H1 (cell line): ENCODE data around the gene SOWAHD. TPM values are rescaled to one million over a fixed set of nuclear protein-coding genes. Genes with fewer than 3 reads are reported as not detected.

Experiments
- CTBP2 ChIP-seq: IDR thresholded peaks from 2 replicates; pipeline ENCODE4 v1.7.0; 2011; ENCODE audit warnings: borderline replicate concordance, mild to moderate bottlenecking, moderate library complexity, mixed read lengths, low read length; ENCODE audit not compliant: insufficient read depth, insufficient read length
- EP300 ChIP-seq, 2 experiments: IDR thresholded peaks; 1 replicate in 1 of 2; 2 replicates in 1 of 2; pipeline ENCODE4 v1.6.1; 2011 to 2012; ENCODE audit warnings: low read depth in 2 of 2, low read length in 2 of 2, mild to moderate bottlenecking in 2 of 2, borderline replicate concordance in 1 of 2, inconsistent platforms in 1 of 2, moderate library complexity in 1 of 2
- HDAC2 ChIP-seq, 2 experiments: fragments of 300-600 bp in 1 of 2; sonication (generic) in 1 of 2; IDR thresholded peaks; 2 replicates each; pipeline ENCODE4 v1.6.1; 2011 to 2012; ENCODE audit warnings: low read depth in 2 of 2, low read length in 2 of 2, mild to moderate bottlenecking in 2 of 2, moderate library complexity in 2 of 2, borderline replicate concordance in 1 of 2, inconsistent platforms in 1 of 2
- KDM1A ChIP-seq: fragments of 200-600, 300-600 bp; sonication (generic); IDR thresholded peaks from 2 replicates; pipeline ENCODE4 v1.7.1; 2016; ENCODE audit warnings: mild to moderate bottlenecking, low read length, borderline replicate concordance
- KDM5A ChIP-seq: fragments of 200-600 bp; IDR thresholded peaks from 2 replicates; pipeline ENCODE4 v1.7.1; 2012; ENCODE audit warnings: mild to moderate bottlenecking, low read length, inconsistent platforms, mixed read lengths
- polyA plus RNA-seq, 7 experiments: library from polyadenylated mRNA; depleted of rRNA in 3 of 7; stranded (reverse) in 5 of 7; unstranded in 2 of 7; fragments of >200 nt in 5 of 7; fragments of 200-250 nt in 2 of 7; gene quantifications; 1 replicate in 5 of 7; 2 replicates in 1 of 7; 4 replicates in 1 of 7; pipeline versions ENCODE4 v1.2.1 to v1.2.3, GENCODE V29; 2011 to 2013; ENCODE audit warnings: missing spikeins in 2 of 7, mixed read lengths in 2 of 7
- total RNA-seq: library from RNA; stranded (reverse); fragmentation: NEBNext Ultra II Directional; extraction: Animal tissue kit (Norgen Biotek cat#: 25700); gene quantifications from 2 replicates; pipeline ENCODE4 v1.2.1, GENCODE V29; 2021
- TF ChIP-seq, protein P1 (sequence below): IDR thresholded peaks from 2 replicates; pipeline ENCODE4 v1.6.1; 2012; ENCODE audit warnings: inconsistent platforms
- TF ChIP-seq, protein P2 (sequence below): fragments of 300-600 bp; sonication (generic); IDR thresholded peaks from 2 replicates; pipeline ENCODE4 v1.7.1; 2012; ENCODE audit warnings: low read length, moderate library complexity, mild to moderate bottlenecking, inconsistent platforms; ENCODE audit not compliant: insufficient replicate concordance

Gene SOWAHD
- total and polyA plus RNA-seq, 2 of the 8 experiments (the other 6 are each of a cell fraction or from before 2014, with no cell fraction given) = 1.7 to 2.9 TPM

DNA sequence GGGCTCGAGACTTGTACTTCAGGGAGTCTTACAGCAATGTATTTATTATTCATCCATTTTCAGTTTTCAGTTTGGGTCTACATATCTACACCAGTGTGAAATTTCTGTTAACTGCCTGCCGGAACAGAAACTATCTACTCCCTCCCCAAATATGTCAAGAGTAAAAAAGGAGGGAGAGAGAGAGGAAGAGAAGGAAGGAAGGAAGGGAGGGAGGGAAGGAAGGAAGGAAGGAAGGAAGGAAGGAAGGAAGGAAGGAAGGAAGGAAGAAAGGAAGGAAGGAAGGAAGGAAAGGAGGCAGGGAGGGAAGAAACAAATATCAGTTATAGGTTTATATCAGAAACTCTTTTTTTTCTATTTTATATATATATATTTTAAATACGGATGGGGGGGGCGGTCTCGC lies 20.4 kb downstream of the SOWAHD start (continued):
- TF ChIP-seq, protein P1, sequence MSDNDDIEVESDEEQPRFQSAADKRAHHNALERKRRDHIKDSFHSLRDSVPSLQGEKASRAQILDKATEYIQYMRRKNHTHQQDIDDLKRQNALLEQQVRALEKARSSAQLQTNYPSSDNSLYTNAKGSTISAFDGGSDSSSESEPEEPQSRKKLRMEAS = no peak
- TF ChIP-seq KDM1A (no peak), HDAC2 (IDR thresholded peaks at IDR 0.05; ENCODE audit: borderline replicate concordance in 1 of 2, low read depth in 2 of 2, low read length in 2 of 2) (no peak), CTBP2 (no peak), KDM5A (no peak), EP300 (IDR thresholded peaks at IDR 0.05; ENCODE audit: borderline replicate concordance in 1 of 2, low read depth in 2 of 2, low read length in 2 of 2) (no peak)
- TF ChIP-seq, protein P2, sequence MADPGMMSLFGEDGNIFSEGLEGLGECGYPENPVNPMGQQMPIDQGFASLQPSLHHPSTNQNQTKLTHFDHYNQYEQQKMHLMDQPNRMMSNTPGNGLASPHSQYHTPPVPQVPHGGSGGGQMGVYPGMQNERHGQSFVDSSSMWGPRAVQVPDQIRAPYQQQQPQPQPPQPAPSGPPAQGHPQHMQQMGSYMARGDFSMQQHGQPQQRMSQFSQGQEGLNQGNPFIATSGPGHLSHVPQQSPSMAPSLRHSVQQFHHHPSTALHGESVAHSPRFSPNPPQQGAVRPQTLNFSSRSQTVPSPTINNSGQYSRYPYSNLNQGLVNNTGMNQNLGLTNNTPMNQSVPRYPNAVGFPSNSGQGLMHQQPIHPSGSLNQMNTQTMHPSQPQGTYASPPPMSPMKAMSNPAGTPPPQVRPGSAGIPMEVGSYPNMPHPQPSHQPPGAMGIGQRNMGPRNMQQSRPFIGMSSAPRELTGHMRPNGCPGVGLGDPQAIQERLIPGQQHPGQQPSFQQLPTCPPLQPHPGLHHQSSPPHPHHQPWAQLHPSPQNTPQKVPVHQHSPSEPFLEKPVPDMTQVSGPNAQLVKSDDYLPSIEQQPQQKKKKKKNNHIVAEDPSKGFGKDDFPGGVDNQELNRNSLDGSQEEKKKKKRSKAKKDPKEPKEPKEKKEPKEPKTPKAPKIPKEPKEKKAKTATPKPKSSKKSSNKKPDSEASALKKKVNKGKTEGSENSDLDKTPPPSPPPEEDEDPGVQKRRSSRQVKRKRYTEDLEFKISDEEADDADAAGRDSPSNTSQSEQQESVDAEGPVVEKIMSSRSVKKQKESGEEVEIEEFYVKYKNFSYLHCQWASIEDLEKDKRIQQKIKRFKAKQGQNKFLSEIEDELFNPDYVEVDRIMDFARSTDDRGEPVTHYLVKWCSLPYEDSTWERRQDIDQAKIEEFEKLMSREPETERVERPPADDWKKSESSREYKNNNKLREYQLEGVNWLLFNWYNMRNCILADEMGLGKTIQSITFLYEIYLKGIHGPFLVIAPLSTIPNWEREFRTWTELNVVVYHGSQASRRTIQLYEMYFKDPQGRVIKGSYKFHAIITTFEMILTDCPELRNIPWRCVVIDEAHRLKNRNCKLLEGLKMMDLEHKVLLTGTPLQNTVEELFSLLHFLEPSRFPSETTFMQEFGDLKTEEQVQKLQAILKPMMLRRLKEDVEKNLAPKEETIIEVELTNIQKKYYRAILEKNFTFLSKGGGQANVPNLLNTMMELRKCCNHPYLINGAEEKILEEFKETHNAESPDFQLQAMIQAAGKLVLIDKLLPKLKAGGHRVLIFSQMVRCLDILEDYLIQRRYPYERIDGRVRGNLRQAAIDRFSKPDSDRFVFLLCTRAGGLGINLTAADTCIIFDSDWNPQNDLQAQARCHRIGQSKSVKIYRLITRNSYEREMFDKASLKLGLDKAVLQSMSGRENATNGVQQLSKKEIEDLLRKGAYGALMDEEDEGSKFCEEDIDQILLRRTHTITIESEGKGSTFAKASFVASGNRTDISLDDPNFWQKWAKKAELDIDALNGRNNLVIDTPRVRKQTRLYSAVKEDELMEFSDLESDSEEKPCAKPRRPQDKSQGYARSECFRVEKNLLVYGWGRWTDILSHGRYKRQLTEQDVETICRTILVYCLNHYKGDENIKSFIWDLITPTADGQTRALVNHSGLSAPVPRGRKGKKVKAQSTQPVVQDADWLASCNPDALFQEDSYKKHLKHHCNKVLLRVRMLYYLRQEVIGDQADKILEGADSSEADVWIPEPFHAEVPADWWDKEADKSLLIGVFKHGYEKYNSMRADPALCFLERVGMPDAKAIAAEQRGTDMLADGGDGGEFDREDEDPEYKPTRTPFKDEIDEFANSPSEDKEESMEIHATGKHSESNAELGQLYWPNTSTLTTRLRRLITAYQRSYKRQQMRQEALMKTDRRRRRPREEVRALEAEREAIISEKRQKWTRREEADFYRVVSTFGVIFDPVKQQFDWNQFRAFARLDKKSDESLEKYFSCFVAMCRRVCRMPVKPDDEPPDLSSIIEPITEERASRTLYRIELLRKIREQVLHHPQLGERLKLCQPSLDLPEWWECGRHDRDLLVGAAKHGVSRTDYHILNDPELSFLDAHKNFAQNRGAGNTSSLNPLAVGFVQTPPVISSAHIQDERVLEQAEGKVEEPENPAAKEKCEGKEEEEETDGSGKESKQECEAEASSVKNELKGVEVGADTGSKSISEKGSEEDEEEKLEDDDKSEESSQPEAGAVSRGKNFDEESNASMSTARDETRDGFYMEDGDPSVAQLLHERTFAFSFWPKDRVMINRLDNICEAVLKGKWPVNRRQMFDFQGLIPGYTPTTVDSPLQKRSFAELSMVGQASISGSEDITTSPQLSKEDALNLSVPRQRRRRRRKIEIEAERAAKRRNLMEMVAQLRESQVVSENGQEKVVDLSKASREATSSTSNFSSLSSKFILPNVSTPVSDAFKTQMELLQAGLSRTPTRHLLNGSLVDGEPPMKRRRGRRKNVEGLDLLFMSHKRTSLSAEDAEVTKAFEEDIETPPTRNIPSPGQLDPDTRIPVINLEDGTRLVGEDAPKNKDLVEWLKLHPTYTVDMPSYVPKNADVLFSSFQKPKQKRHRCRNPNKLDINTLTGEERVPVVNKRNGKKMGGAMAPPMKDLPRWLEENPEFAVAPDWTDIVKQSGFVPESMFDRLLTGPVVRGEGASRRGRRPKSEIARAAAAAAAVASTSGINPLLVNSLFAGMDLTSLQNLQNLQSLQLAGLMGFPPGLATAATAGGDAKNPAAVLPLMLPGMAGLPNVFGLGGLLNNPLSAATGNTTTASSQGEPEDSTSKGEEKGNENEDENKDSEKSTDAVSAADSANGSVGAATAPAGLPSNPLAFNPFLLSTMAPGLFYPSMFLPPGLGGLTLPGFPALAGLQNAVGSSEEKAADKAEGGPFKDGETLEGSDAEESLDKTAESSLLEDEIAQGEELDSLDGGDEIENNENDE = no peak
- TF ChIP-seq, all 59 proteins: peak for 0
